HUDEP-2 (cell line): Measurements from ENCODE around the gene GOPC.
"Not testable (repeated sequence)": the region's sequence is repeated elsewhere in the genome, so short reads cannot be mapped to it uniquely, and the experiment has no call there.

Source experiments
- DNase-seq, 76 experiments: peaks; one replicate each; lab custom pipeline; 2025; ENCODE audit not compliant: unreplicated experiment in 76 of 76; lab: John Stamatoyannopoulos, UW

The GOPC gene

DNA sequence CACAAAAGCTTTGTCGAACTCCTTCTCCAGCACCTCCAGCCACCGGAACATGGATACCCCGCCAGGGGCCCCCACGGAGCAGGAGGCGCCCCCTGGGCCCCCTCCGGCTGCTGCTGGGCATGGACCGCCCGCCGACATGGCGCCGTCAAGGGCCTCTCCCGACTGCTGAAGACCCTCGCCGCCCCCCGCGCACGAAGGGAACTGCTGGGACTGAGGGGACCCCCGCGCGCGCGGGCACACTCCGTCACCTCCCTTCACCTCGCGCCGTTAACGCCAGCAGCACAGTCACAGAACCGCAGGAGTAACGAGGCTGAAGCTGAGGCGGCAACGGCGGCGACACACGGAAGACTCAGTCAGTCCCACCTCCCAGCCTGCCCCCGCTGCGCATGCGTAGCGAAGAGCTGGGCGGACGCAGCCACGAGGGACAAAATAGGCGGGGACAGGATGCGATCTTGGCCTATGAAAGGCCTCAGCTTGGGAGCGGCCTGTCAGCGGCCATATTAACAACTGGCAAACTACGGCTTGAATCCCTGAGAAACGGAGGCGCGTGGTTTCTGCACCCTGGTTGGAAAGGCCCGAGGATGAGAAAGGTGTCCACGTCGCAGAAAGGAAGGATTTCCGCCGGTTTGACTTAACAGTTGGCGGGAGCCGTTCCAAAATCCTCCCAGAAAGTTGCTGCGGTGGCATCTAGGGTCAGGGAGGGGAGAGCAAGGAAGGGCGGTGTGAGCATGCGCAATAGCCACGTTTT, at the start of gene GOPC:
TSS of gene GOPC (minus strand) at position 361 of the 748 bp plus-strand sequence. CDS start at position 138, 223 bp downstream.
- peak; percentile 69 to 99 (median 96) for DNase-seq

GRCh38 chr6:117651984-117652383, 49.7 kb upstream of the GOPC start:
- not testable (repeated sequence) for DNase-seq

DNA sequence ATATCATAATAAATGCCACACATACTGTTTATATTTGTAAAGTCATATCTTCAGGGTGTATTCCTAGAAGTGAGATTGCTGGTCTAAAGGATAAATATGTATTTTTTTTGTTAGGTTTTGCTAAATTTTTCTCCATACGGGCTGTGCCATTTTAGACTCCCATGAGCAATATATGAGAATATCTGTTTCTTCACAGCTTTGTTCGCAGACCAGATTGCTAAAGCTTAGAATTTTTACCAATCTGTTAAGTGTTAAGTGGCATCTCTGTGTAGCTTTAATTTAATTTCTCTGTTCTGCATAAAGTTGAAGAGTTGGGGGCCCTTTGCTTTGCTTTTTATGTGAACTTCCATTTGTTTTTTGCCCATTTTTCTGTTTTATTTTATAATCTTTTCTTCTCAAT, 40.7 kb upstream of the GOPC start:
- DNase-seq = no peak

DNA sequence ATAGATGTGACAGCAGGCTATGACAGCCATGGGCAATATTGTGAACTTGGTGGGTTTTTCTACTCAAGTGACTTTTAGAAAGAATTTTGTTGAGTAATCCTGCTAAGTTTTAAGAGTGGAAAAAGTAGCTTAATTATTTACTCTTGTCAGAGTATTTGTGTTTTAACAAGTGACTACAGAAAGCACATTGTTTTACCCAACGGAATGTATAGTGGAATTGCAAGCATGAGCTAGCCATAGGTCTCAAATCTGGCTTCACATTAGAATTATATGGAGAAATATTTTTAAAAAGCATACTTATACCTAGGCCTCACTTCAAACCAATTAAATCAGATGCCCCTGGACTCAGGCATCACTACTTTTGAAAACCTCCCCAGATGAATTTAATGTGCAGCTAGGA, 35.5 kb upstream of the GOPC start:
- no peak for DNase-seq

DNA sequence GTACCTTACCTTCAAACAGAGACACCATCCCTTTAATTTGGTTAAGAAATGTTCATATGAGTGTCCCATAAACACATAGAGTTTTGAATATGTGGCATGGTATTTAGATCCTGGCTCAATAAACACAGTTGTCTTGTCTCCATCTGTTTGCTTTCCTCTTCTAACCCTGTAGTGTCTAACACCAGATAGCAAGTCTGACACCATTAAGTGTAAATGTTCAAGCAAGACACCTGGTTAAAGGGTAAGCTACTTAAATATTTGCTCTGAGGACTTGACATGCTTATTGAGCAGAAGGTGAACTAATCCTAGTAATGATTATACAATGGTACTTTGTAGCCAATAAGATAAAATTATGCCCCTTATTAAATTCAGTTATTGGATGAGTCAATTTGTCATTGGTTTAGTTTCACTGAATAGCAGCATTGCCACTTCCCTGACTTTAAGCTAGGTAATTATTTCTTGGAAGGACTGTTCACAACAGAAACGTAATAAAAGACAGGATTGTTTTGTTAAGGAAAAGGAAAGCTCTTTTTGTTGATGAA, 26.9 kb upstream of the GOPC start:
- no peak for DNase-seq

DNA sequence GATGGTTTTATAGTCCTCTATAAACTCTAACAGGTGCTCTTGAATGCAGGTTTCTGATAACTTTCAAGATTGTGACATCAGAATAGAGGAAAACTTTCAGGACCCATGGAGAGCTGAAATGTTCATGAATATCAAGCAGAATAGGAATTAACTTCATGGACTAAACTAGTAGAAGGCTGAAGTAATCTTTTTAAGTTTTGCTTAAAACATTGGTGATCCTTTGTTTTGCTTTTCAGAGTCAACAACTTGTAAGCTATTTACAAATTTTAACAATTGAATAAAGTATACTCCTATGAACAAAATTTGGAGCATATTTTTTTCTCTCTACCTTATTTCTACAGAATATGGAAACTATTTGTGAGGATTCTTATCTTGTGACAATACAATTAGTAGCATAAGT, 25.2 kb upstream of the GOPC start:
- DNase-seq = no peak

GRCh38 chr6:117624869-117625481, 22.7 kb upstream of the GOPC start:
- DNase-seq = no peak

DNA sequence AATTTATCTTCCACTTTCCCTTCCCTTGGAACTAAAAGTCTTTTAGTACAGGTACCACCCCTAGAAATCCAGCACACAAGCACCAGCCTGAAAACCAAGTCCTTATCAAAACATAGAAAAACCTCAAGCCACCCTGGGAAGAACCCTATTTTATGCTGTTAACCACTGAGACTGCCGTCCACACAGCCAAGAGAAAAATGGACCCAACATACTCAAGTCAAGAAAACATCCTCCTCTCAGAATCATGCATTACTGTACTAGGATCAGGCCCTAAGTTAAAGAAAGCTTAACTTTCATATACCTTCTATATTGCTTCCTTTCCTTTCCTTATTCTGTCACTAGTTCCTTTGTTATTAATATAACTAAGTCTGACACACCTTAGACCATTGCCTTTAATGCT, 16.9 kb upstream of the GOPC start:
- DNase-seq = no peak

- DNase-seq = no peak
Observed at GRCh38 chr6:117617210-117618035, 15.1 kb upstream of the GOPC start.

- no peak for DNase-seq
Observed at GRCh38 chr6:117616391-117617209, 14.3 kb upstream of the GOPC start.

DNA sequence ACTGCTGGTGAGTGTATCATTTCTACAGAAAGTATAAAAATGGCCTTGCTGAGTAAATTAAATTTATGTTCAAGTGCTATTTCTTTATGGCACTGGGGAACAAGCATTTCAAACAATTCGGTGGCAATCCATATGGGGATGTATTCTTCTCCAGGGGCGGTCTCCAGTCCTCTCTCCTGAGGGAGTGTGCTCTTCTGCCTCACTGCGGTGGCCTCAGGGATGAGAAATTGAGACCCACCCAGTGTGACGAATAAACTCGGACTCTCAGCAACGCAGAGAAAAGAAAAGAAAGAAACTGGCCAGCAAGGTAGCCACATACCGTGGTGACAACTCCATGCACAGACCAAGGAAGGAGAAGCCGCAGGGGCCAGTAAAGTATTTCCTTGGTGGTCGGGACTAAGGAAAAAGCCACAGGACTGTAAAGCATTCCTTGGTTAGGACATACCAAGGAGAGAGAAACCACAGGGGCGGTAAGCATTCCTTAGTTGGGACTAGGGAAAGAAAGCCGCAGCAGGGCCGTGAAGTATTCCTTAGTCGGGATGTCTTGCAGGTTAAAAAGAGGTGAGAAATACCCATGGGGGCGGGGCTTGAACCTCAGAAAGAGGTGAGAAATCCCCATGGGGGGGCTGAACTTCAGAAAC, 13.6 kb upstream of the GOPC start:
- DNase-seq = no peak

- no peak for DNase-seq
Observed at GRCh38 chr6:117613920-117614560, 11.7 kb upstream of the GOPC start.

DNA sequence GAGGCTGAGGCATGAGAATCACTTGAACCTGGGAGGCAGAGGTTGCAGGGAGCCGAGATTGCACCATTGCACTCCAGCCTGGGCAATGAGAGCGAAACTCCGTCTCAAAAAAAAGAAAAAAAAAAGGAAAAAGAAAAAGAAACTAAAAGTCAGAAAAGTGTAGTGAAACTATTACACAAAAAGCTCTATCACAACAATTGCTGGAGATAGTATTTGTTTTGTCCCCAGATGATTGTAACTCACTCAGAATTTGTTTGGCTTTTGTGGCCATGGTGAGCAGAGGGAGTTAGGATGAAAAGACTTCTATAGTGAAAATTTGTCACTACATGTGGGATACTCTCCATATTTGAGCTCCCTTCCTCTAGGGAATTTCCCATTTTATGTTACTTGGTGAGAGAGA, 5.2 kb upstream of the GOPC start:
- no peak for DNase-seq

DNA sequence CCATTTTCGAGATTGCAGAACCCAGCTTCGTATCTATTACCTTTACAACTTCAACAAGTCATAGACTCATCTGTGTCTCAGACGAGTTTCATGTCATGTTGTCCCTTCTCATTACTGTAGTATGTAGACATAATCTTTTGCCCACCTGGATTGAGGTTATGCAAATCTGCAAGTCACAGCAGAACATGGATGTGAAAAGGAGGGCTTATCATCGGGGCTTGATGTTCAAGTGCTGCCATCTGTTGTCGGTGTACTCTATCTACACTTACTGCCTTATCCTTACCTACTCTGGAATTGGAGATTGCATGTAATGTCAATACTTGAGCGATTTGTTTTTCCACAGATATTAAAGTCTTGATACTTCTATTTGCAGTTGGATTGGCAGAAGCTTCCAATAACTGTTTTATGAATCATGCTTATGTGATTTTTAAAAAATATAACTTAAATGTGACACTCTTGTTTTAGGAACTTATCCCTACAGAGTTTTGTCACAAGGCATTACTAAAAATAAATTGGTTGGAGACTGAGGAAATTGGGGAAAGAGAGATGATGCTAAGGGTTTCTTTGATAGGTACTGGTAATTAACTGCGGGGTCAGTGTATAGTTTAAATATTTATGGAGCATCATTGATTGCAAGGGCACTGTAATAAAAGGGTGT, 3.0 kb upstream of the GOPC start:
- peak in 55 of 76 experiments; percentile 6 to 78 (median 36) for DNase-seq

- DNase-seq = no peak
Observed at GRCh38 chr6:117603821-117604220, 1.5 kb upstream of the GOPC start.

DNA sequence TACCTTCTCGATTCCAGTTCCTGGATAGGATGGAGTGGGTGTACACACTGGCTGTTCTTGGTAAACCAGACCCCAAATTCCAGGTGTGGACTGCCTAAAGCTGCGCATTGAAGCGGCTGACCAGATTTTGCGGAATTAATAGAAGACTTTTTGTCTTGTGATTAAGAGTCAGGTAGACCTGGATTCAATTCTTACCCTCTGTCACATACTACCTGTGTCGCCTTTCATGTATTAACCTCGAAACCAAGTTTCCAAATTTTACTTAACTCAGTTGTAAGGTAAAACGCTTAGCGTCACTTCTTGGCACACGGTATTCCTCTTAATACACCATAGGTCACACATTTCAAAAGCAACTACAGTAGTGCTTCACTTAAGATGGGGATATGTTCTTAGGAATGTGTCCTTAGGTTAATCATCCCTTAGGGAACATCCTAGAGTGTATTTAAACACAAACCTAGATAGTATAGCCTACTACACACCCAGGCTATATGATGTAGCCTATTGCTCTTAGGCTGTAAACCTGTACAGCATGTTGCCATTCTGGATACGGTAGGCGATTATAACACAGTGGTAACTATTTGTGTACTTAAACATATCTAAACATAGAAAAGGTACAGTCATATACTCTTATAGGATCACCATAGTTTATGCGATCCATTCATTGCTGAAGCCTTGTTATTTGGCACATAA, 733 bp upstream of the GOPC start:
- no peak for DNase-seq

DNA sequence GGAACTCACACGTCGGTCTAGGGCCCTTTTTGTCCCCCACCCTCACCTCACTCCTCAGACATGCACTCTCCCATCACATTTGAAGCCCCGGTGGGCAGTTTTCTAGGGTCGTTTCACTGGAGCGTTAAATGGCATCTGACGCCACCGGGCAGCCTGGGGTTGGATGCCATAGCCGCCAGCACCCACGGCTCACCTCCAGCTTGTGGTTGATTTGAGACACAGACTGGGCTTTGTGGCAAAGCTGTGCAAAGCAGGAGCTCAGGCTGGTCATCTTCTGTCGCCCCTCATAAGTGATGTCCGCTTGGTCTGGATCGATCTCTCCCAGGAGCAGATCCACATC, 530 bp downstream of the GOPC start:
- DNase-seq = peak in 12 of 76 experiments; percentile 11 to 62 (median 43)

- DNase-seq = peak in 13 of 76 experiments; percentile 4 to 48 (median 29)
Observed at GRCh38 chr6:117600008-117600743, 2.1 kb downstream of the GOPC start.
